Glutamatergic neuron (in vitro differentiated cells): ENCODE data around the gene HSF5. TPM values are rescaled to one million over a fixed set of nuclear protein-coding genes. Genes with fewer than 3 reads are reported as not detected.

Experiments
- DNase-seq: peaks from one replicate; pipeline ENCODE4 v3.0.0; 2022
- H3K27ac Mint-ChIP-seq: one replicate; pipeline ENCODE4 v1.8.0; 2020; ENCODE audit warnings: mild to moderate bottlenecking, mixed read lengths, inconsistent platforms; ENCODE audit not compliant: unreplicated experiment
- H3K27me3 Mint-ChIP-seq: one replicate; pipeline ENCODE4 v1.8.0; 2020; ENCODE audit warnings: mild to moderate bottlenecking, moderate library complexity, mixed read lengths, inconsistent platforms; ENCODE audit not compliant: unreplicated experiment
- H3K36me3 Mint-ChIP-seq: one replicate; pipeline ENCODE4 v1.8.0; 2020; ENCODE audit warnings: mild to moderate bottlenecking, mixed read lengths, inconsistent platforms; ENCODE audit not compliant: unreplicated experiment
- H3K4me1 Mint-ChIP-seq: one replicate; pipeline ENCODE4 v1.8.0; 2020; ENCODE audit warnings: mild to moderate bottlenecking, low read depth, mixed read lengths, inconsistent platforms; ENCODE audit not compliant: unreplicated experiment
- H3K4me3 Mint-ChIP-seq: one replicate; pipeline ENCODE4 v1.8.0; 2020; ENCODE audit warnings: mild to moderate bottlenecking, mixed read lengths, inconsistent platforms; ENCODE audit not compliant: unreplicated experiment
- H3K9me3 Mint-ChIP-seq: one replicate; pipeline ENCODE4 v1.8.0; 2020; ENCODE audit warnings: mild to moderate bottlenecking, moderate library complexity, mixed read lengths, inconsistent platforms; ENCODE audit not compliant: unreplicated experiment
- CTCF ChIP-seq: fragments of 200-600 bp; sonication (generic); IDR thresholded peaks from one replicate; pipeline ENCODE4 v1.5.0; 2021; ENCODE audit not compliant: partially characterized antibody, unreplicated experiment
- total RNA-seq: library from RNA; stranded (reverse); fragmentation: NEBNext Ultra II Directional; extraction: Animal tissue kit (Norgen Biotek cat#: 25700); gene quantifications from one replicate; pipeline ENCODE4 v1.2.1, GENCODE V29; 2021; ENCODE audit not compliant: unreplicated experiment

The HSF5 gene
- total RNA-seq, 1 donor from 2014 or later, result 0.10 TPM

- H3K27me3 Mint-ChIP-seq, result peaks cover 13% of the 10 kb centered on the region
- H3K27ac Mint-ChIP-seq, result peak overlapping the region; percentile 33
- no peak for TF ChIP-seq CTCF
- peak; percentile 74 for DNase-seq
- no peaks in the 10 kb centered on the region for H3K36me3 Mint-ChIP-seq
- peaks cover 4% of the 10 kb centered on the region for H3K9me3 Mint-ChIP-seq
- H3K4me1 Mint-ChIP-seq, result peaks cover 23% of the 10 kb centered on the region
- H3K4me3 Mint-ChIP-seq, result peak overlapping the region; percentile 79
Observed at GRCh38 chr17:58531661-58532554, 43.7 kb upstream of the HSF5 start.

GRCh38 chr17:58531122-58531521 is 42.9 kb upstream of the HSF5 start:
- H3K4me1 Mint-ChIP-seq, result peaks cover 20% of the 10 kb centered on the region
- peak overlapping the region; percentile 72 for H3K4me3 Mint-ChIP-seq

GRCh38 chr17:58530655-58531054 is 42.4 kb upstream of the HSF5 start:
- DNase-seq, result no peak
- Mint-ChIP-seq H3K4me1 (peaks cover 16% of the 10 kb centered on the region), H3K9me3 (peaks cover 4% of the 10 kb centered on the region), H3K4me3 (peak overlapping the region; percentile 72), H3K27ac (no peak overlapping the region), H3K36me3 (no peaks in the 10 kb centered on the region), H3K27me3 (peaks cover 9% of the 10 kb centered on the region)
- no peak for TF ChIP-seq CTCF

More at GRCh38 chr17:58531122-58531521, 42.9 kb upstream of the HSF5 start:
- Mint-ChIP-seq H3K27ac (no peak overlapping the region), H3K27me3 (peaks cover 10% of the 10 kb centered on the region), H3K9me3 (peaks cover 4% of the 10 kb centered on the region), H3K36me3 (no peaks in the 10 kb centered on the region)
- no peak for DNase-seq
- TF ChIP-seq CTCF, result no peak

GRCh38 chr17:58529275-58529674 is 41.1 kb upstream of the HSF5 start:
- Mint-ChIP-seq H3K4me3 (no peak overlapping the region), H3K4me1 (peaks cover 10% of the 10 kb centered on the region), H3K27me3 (peaks cover 6% of the 10 kb centered on the region), H3K9me3 (no peaks in the 10 kb centered on the region), H3K36me3 (no peaks in the 10 kb centered on the region), H3K27ac (no peak overlapping the region)
- no peak for DNase-seq
- no peak for TF ChIP-seq CTCF

- peaks cover 10% of the 10 kb centered on the region for H3K4me1 Mint-ChIP-seq
- DNase-seq, result no peak
- no peaks in the 10 kb centered on the region for H3K36me3 Mint-ChIP-seq
- no peak overlapping the region for H3K4me3 Mint-ChIP-seq
- no peaks in the 10 kb centered on the region for H3K9me3 Mint-ChIP-seq
- H3K27me3 Mint-ChIP-seq, result peaks cover 6% of the 10 kb centered on the region
- no peak overlapping the region for H3K27ac Mint-ChIP-seq
- TF ChIP-seq CTCF, result no peak
Observed at GRCh38 chr17:58528443-58528842, 40.2 kb upstream of the HSF5 start.
